NK-92 treated with Interleukin-12 subunit alpha and Interleukin-12 subunit beta, amount 100 ng/mL, for 24 hours (cell line): ENCODE measurements around the gene DNAJA4.

Experiments used
- DNase-seq: peaks from one replicate; lab custom pipeline; 2025; lab: John Stamatoyannopoulos, UW

Gene DNAJA4

DNA sequence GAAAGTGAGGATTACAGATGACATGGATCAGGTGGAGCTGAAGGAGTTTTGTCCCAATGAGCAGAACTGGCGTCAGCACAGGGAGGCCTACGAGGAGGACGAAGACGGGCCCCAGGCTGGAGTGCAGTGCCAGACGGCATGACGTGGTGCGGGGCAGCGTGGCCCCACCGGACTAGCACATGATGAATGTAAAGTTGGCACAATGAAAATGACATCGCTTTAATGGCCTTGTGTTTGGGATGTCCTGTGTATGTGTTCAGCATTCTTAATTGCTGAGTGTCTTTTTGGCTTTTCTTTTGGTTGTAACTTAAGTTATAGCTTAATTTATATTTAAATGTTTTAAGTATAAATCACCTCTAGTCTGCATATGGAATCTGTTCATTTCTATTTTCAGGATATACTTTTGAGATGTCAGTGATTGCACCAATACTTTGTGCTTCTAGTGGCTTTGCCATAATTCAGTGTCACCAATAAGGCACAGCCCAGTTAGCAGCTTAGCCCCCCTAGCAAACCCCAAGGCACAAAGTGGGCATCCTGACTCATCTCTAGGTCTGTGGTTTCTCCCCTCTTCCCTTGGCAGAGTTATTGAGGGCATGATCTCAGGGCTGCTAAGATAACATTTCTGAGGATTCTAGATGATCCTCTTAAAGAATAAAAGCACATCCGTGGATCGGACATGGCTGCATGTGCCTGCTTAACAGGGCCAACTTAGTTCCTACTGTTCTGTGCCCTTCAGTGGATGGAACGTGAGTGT, 16.1 kb downstream of the DNAJA4 start:
- no peak for DNase-seq

DNA sequence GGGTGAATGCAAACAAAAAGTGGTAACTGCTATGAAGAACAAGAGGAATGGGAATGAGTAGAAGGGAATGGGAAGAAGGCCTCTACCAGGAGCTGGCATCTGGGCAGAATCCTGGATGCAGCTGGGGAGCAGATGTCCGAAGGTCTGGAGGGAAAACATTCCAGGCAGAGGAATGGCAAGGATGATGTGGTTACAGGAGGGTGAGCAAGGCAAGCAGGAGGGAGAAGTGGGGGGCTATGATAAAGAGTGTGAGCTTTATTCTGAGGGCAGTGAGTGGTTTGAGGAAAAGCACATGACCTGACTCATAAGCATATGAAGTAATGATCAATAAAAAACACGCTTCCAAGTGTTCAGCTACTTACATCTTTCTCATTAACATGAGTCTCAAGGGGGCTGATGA, 18.0 kb downstream of the DNAJA4 start:
- no peak for DNase-seq

DNA sequence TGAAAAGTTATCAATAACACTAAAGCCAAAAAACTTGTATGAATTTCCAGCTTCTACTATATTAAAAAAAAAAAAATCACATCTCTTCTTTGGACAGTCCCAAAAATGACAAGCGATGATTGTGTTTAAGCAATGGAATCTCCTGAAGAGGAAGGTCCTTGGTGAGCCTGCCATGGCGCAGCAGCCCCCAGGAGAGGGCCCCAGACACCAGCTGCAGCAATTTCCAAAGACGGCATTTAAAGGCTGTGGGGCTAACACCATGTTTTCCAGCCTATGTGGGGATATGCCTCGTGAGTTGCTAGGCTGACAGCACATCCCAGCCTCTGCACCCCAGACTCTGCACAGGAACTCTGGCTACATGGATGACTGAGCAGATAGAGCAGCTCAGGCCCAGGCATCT, 20.4 kb downstream of the DNAJA4 start:
- DNase-seq = no peak

DNA sequence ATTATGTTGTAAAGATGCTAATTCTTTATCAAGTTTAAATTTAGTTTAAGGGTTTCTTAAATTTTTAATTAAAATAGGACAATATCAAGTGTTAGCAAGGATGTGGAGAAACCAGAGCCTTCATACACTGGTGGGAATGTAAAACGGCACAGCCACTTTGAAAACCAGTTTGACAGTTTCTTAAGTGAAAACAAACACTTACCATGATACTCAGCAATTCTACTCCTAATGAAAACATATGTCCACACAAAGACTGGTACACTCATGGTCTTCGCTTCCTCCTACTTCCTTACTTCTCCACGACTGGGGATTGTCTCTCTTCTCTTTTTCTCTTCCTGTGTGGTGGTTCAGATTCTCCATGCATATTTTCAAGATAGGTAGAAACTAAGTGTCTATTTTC, 25.9 kb downstream of the DNAJA4 start:
- no peak for DNase-seq

DNA sequence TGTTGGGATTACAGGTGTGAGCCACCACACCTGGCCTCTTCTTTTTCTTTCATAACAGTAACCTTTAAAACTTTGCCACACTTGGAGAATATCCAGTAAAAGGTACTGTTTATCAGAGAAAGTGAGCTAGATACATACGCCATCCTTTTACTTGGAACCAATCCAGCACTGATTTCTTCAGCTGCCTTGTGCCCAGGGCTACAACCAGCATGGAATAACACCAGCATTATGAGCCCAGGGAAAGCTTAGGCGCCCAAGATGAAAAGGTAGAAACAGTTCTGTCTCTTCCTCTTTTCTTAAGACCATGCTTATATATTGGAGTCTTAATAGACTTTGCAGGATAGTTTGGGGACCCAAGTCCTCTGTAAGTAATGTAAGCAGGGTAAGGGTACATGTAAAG, 26.7 kb downstream of the DNAJA4 start:
- DNase-seq = no peak

DNA sequence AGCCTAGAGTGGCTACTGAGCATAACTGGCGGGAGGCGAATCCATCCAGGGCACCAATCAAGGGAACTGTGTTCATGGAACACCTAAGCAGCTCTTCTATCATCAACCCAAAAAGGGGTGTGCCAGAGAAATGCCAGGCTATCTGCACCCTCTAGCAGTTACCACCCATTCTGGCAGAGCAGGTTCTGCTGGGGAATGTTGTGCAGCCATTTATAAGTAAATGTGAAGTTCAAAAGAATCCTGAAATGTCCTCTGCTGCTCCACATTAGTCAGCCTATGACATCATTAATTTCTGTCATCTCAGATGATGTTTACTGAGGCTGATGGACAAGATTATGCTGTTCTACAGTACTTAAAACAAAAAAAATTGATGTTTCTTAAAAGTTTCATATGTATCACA, 27.3 kb downstream of the DNAJA4 start:
- DNase-seq = no peak

DNA sequence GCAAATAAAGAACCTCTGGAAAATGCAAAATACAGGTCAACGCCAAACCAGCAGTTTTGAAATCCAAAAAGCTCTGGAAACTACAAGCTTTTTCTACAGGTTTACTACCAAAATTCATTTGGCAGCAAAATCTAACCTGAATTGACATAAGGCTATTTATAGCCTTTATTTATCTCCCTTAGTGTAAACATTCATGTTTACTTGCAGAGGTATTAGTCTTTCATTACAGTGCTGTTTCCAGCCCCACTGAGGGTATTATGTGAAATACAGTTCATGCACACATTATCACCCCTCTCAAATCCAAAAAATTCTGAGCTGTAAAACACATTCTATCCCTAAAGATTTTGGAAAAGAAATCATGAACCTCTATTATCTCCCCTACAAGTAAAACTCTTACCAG, 27.9 kb downstream of the DNAJA4 start:
- no peak for DNase-seq

DNA sequence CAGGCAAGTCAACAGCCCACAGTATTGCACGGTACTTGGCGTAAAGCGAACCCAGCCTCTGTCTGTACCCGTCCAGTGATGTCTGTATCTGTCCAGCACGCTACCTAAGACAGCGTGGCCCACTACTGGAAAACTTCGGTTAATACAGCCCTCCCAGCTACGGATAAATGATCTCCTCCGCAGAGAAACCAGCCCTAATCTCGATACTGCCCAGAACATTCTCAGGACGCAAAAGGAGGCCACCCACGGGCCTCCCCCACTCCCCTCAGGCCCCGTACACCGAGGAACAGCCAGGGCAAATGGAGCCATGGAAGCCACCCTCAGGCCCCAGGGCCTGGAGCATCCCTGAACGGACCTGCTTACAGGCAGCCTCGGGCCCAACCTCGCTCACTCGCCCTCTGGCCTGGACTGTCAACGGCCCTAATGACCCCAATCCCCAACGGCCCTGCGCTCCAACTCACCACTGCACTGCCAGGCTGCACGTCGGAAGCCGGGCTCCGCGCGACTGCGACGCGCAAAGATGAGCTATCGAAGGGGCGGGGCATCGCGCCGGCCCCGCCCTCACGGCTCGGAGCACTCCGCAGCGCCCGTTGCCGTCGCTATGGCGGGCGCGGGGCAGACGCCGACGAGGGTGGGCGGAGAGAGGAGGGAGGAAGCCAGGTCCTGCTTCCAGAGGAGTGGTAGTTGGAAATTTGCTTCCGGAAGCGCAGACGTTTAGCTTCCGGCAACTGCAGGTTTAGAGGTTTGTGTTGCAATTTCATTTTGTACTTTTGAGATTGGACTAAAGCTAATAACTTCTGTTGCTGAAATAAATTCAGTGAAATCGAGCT, 35.0 kb downstream of the DNAJA4 start, which contains the start of gene SKIC8:
Gene SKIC8, minus strand, starts transcription at position 509 of the 830 bp plus-strand sequence. CDS start 3,923 bp downstream, outside the sequence.
- peak; percentile 89 for DNase-seq

DNA sequence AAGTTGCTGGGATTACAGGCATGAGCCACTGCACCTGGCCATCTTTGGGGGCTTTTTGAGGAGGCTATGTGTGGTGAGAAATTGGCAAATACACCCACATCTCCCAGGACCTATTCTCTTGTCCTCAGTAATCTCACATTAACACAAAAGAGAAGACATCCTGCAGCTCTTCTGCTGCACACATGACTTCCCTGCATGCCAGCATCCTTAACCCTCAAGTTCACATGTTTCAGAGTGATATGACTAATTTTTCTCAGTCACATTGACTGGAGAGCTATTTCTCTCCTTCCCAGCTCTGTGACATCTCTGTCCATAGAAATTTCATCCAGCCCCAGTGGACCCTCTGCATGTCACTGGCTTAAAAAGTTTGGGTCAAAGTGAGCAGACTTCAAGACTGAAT, 37.0 kb downstream of the DNAJA4 start:
- no peak for DNase-seq

DNA sequence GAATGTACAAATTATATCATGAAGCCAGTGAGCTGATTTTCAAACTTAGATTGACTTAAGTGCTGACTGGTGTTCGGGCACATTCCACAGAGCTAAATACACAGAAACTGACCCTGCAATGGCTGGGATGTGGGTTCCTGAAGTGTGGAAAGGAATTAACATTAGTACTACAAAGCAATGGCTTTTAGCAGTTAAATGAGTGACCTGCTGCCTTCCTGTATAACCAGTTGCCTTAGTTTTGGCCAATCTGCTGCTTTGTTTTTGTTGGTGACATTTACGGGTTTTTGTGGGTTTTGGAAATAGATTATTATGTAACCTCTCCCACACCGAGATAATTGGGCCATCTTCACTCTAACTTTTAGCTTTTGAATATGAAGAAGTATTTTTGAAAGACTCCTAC, 37.5 kb downstream of the DNAJA4 start:
- DNase-seq = no peak

DNA sequence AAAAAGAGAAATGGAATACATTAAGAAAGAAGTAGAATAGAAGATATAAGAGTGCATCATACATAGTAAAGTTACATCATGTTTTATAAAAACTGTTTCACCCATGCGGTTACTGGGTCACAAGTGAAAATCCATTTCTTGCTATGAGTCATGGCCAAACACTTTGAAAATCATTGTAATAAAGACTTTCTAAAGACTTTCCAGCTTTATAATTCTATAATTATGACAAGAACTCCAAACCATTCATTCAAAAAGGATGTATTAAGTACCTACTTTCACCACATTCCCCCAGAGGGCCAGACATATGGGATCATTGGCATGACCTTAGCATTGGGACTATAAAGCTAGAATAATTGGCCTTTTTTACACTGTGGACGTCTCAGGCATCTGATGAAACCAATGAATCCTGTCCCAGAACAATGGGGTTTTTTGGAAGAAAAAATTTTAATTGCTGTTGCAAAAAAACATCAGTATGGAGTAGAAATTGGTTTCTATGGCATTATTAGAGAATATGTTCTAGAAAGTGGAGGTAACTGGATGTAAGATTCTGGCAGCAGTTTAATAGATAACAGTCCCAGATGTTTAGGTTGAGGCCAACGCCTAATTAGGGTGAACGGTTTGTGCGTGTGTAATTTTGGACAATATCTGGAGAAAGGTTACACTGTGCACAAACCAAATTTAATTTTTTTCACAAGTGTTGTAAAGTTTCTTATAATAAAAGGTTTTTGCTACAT, 38.4 kb downstream of the DNAJA4 start:
- DNase-seq = no peak

DNA sequence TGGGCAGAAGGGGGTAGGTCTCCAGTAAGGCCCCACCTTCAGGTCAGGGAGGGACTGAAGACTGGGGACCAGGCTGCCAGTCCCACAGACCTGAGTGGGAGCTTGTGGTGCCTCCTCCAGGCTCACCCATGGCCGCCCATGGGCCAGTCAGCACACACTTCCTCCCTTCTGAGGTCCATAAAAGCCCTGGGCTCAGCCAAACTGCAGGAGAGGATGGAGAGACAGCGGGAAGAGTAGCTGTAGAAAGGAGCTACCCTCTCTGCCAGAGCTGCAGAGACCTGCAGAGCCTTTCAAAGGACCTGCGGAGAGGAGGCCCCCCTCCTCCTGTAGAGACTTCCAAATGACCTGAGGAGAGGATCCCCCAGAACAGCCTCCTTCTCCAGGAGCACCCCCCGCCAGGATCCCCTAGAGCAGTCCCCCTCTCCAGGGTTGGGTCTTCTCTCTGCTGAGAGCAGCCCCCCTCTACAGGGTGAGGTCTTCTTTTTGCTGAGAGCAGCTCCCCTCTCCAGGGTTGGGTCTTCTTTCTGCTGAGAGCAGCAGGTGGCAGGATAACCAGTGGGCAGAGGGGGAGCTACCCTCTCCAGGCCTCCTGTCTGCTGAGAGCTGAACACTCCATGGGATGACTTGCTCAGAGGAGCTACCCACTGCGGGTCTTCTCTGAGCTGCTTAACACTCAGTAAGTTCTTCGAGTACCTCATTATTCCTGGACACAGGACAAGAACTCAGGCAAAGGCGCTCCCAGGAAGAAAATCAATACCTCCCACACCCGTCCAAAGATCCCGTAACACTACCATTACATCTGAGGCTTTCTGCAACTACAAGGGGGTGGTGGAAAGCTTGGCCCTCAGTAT, 40.1 kb downstream of the DNAJA4 start:
- no peak for DNase-seq

DNA sequence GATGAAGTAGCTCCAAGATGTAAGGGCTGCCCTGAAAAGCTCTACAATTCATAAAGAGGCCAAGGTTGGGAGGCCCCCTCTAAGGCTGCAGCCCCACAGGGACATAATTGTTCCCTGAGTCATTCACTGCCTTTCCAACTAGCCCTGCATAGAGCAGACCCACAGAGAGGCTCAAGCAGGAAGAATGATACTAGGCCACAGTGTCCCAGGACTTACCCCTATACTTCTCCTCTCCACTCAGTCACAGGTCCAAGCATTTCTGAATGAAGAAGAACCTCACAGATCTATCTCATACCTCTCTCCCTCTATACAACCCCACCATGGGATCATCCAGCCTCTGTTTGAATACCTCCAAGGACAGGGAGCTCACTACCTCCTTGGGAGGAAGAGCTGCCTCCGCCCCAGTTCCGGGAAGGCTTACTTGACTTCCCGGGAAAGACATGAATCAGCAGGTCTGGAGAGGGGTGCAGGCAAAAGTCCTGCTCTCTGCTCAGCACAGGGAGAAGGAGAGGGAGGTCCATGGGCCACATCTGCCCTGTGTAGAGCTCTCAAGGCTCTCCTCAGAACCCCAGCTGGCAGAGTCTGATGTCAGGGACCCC, 41.9 kb downstream of the DNAJA4 start:
- DNase-seq = no peak

DNA sequence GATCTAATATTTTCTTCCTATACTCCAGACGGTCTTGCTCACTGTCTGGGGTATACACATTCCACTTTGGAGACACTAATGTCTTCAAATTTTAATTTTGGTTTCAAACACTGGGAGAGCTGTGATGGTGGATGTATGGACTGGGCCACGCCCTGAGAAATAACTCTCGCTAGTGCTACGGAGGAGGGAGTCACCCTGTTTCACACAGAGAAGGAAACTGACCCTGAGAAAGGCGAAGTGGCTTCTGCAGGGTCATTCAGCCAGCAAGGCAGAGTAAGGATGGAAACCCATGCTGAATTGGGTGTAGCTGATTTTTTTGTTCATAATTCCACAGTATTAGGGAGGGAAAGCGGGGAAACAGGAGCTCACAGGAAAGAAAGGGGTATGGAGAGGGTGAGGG, 43.6 kb downstream of the DNAJA4 start:
- DNase-seq = no peak

DNA sequence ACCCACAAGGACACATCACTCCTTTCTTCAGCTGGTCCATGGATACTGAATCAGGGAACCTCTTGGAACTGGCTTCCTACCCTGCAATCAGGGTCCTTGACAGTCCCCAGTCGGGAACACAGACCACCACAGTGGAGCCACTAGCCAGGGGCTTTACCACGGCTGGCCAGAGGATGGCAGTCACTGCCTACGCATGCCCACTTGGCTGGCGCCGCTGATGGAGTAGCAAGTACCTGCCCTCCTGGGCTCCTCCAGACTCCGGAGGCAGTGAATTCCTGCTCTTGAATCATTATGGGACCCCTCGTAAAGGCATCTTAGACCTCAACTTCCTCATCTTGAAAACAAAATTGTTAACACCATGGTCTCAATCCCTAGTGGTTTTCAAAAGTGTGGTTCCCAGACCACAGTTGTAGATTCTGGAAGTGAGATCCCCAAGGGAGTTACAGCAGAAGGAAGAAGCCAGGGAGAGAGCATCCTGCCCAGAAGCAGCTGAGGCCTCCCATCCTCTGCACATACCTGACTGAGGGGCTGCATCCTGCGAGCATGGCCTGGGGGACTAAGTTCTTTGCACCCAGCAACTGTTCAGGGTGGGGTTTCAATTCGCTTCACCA, 44.2 kb downstream of the DNAJA4 start:
- peak; percentile 53 for DNase-seq

DNA sequence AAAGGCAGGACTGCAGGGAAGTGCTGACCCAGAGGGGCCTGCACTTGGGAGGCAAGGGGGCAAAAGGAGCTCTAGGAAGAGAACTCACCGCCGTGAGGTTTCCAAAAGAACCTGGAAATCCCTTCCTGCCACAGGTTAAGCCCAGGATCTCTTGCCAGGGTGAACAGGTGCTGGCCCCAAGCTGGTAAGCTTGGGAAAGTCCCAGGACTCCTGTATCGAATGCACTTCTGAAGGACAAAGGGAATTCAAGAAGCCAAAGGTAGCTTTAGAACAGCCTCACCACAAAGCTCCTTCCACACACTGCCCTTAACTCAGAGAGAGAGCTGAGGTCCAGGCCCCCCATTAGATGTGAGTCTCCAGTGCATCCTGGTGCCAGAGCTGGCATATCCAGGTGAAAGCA, 46.9 kb downstream of the DNAJA4 start:
- no peak for DNase-seq

DNA sequence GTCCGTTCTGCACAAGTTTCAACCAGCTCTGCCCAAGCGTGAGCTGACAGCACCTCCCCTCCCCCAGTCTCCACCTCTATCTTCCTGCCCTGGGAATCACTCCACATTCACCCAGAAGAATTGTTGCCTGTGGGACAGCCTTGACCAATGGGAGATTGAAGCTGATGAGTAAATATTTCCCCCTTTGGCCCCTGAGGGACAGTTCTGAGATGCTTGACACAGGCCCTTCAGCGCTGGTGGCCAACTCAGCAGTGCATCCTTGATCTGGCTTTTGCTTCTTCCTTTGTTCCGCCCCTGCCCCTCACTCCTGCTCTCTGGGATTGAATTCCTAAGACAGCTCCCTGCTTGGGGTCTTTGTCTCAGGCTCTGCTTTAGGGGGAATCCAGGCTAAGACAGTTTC, 48.2 kb downstream of the DNAJA4 start:
- no peak for DNase-seq

DNA sequence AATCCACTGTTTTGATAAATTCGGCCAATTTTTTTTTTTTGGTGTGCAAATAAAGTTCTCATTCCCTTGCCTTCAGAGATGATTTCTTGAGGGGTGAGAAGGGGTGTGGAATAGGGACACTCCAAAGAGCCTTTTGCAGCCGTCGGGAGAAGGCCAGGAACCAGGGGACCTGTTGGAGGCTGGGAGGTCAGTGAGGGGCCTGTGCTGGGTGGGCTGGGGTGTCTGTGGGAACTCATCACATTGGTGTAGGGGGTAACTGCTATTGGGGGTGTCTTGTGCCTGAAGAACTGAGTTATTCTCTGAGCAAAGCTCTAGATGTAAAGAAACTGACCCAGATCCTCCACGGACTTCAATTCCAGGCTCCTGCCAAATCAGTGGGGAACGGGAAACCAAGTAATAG, 48.6 kb downstream of the DNAJA4 start:
- no peak for DNase-seq

DNA sequence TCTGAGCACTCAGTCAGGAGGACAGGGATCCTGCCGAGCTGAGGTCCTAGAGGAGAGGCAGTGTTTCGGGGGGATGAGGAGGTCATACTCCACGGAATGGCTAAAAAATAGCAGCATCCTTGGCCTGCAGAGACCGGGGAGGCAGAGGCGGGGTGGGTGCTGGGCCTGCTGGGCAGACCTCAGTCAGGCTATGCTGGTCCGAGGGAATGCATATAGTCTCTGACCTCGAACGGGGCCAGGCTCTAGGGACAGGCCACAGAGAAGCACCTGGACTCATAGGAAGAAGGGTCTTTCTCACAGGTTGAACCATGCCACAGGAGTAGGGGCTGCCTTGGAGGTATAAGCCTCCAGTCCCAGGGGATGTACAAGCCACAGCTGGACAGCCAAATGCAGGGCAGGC, 49.0 kb downstream of the DNAJA4 start:
- DNase-seq = no peak

DNA sequence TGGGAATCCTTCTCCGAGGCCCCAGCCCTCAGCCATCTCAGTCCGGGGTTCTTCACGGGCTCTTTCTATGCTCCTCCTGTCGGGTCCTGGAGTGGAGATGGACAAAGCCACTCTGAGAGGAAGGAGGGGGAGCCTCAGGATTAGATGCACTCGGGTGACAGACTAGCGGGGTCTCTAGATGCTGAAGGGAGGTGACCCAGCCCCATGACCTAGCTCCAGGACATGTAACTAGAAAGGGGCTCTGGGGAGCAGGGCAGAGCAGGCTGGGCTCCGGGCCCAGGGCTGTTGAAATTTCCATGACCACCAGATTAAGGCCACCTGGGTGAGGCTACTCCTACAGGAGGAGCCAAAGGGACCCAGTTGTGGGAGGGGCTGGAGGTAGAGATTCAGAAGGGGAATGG, 49.8 kb downstream of the DNAJA4 start:
- no peak for DNase-seq

DNA sequence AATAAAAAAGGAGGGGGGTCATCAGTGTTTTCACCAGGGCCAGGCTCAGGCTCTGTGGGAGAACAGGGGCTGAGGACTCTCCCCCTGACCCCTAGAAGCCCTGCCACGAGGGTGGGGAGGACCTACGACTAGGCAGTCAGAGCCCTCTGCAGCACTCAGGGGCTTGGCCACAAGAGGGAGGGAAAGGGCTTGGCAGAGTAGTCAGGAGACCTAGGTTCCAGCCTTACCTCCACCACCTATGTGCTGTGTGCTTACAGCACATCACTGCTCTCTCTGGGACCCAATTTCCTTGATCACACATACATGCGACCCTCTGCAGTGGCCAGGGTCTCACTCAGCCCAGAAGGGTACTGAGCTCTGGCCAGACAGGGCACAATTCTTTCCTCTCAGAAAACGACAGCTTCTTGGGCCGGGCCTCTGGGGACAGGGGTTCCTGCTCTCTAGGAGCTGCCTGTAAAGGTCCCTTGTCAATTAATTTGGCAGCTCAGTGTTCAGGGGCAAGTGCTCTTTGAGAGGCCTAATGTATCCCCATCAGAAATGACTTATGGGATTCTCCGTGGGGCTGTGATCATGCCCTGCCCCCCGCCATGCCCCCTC, 51.4 kb downstream of the DNAJA4 start:
- no peak for DNase-seq
